ENCODE results near the gene CAMTA1.
A peak's percentile ranks its signal among the peaks of the same experiment; 100 is the strongest.
"Not testable (repeated sequence)": the region's sequence is repeated elsewhere in the genome, so short reads cannot be mapped to it uniquely, and the experiment has no call there.

CAMTA1 gene

DNA sequence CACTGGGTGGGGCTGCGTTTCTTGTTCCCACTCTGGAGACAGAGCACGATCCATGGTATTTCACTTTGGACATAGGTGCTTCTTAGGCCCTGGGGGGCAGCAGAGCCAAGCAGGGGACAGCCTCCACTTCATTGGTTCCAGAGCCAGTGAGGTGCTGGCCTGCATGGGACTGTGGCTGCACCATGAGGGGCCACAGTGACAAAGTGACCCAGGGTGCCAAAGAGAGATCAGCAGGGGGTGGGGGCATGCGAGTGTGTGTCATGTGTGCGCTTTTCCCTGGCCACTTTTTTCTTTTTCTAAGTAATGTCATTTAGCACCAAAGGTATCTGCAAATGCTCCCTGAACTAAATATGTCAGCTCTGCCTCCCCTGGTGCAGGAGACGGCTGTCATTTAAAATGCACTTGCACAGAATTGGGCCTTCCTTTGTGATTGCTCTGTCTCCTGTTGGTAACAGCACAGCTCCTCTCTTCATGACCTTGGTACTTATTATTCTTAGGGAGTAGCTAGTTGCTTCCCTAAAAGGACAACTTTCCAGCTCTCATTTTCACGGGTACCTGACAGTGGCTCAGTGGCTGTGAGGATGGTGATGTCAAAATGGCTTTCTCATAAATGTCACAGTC lies 910.4 kb downstream of the CAMTA1 start:
- DNase-seq (ENCODE audit: low read depth in 2 of 2, low spot score in 1 of 2) = no peak

DNA sequence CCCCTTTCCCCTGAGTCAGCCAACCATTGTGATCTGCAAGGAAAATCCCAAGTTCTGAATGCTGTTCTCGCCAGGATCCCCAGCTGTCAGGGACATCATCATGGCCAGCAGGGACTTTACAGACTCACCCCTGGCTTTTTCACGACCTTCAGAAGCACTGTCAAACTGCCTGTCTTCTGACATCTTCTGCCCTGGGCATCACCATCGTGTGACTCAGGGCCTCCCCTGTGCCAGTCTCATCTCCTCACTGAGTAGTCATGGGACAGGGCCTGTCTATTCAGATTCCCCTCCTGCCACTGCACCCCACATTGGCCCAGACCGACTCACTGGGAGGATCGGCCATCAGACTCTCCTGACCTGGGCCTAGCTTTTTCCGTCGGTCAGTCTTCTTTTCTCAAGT lies 913.4 kb downstream of the CAMTA1 start:
- DNase-seq (ENCODE audit: low read depth in 2 of 2, low spot score in 1 of 2) = no peak

DNA sequence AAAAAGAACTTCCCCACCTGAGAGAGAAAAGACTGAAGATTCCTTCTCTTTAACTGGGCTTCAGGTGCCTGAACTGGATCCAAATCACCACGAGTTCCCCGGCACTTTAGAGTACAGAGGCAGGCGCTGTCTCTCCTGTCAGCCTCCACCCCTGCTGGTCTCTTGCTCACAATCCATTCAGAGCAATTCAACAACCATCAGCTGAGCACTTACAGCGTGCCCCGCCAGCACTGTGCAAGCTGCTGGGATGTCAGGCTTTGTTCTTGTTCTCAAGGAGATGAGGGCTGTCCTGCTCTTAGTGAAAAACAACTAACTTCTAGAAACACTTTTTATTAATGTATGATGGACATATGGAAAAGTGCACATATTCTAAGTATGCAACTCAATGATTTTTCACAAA lies 917.1 kb downstream of the CAMTA1 start:
- DNase-seq (ENCODE audit: low read depth in 2 of 2, low spot score in 1 of 2) = no peak

DNA sequence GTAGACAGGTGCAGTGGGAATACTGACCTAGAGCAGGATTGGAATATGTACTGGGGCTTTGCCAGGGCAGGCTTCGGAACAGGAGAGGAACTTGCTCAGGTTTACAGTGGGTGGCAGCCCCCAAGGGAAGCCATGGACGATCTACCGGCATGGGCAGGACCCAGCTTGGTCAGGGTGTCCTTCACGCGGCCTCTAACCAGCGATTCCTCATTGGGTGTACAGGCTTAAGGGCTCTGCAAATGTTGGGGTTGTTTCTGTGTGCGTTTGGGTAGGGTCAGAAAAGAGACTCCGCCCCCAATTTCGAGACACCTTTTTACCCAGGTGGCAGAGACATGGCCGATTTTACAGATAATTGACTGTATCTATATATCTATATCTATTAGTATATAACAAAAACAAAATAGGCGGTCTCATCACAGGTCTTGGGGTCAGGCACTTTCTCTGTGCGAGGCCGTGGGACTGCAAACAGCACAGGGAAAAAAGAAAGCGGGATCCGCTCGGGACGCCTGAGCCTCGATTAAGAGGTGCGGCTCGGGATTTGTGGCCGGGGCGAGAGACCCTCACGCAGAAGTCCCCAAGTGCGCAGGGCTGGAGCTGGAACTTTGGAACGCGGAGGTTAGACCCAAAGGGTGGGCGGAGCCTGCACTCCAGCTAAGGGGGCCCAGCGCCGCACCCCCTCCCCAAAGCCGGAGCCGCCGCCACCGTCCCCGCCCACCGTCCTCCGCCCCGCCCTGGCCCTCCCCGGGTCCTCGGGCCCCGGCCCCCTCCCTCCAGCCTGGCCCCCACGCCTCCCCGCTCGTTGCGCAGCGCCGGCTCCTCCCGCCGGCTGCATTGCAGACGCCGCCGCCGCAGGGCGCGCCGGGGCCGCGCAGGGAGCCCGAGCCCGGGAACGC lies 918.3 kb downstream of the CAMTA1 start:
- no peak for DNase-seq (ENCODE audit: low read depth in 2 of 2, low spot score in 1 of 2)

DNA sequence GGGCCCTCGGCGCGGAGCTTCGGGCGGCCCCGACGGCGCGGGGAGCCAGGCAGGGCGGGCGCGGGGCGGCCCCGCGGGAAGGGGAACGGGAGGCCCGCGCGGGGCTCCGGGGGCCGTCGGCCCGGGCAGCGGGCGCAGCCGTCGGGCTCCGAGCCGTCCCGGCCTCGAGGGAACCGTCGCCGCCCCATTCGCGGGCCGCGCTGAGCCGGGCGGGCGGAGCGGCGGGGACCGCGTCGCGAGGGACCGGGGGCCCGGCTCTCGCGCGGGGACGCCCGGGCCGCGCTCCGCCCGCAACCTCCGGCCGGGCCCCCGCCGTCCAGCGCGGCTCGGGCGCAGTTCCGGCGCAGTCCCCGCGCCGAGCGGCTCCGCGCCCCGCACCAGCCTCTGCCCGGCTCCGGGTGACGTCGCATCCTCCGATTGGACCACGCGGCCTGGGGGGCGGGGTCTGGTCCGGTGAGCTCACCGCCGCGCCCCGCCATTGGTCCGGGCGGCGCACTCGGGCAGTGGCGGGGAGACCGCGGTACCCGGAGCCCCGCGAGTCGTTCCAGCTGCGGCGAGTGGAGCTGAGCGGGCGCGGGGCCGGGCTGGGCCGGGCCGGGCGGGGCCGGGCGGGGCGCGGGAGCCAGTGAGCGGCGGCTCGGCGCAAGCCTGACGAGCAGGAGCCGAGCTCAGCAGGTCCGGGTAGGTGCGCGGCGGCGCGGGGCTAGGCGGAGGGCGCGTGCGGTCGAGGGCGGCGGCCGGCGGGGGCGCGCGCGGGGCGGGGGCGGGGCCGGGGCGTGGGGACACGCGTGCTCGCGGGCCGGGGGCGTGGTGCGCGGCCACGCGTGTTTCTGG lies 919.2 kb downstream of the CAMTA1 start:
- DNase-seq (ENCODE audit: low read depth in 2 of 2, low spot score in 1 of 2) = peak; percentile 75 to 78

DNA sequence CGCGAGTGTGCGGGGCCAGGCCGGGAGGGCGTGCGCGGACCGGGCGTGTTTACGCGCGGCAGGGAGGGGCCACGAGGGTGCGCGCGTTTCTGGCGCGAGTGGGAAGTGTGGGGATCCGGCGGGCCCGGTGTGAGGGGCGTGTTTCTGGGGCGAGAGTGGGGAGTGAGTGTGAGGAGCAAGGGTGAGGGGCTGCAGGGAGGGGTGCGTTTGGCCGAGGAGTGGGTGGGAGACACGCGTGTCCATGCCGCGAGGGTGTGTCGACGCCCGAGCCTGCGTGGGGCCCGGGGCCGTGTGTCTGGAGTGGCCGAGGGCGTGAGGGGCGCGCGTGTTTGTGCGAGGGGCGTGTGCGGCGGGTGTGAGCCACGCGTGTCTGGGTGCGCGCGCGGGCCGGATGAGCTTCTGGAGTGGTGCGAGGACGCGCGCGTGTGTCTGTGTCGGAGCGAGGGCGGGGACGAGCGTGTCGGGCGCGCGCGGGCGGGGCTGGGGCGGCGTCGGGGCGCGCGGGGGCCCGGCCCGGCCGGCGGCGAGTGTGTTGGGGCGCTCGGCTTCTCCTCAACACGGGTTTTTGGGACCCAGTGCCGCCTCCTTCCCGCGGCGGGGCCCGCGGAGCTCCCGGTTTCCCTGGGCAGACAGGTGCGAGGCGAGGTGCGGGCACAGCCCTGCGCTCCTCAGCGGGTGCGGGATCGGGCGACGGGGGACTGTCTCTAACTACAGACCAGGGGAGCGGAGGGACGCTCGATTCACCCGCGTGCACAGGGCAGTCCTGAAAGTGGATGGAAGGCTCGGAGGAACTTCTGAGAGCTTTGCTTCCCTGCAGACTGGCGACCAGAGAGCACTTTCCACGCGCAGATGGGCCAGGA lies 920.0 kb downstream of the CAMTA1 start:
- peak in 1 of 2 donors; percentile 18 for DNase-seq (ENCODE audit: low read depth in 2 of 2, low spot score in 1 of 2)

DNA sequence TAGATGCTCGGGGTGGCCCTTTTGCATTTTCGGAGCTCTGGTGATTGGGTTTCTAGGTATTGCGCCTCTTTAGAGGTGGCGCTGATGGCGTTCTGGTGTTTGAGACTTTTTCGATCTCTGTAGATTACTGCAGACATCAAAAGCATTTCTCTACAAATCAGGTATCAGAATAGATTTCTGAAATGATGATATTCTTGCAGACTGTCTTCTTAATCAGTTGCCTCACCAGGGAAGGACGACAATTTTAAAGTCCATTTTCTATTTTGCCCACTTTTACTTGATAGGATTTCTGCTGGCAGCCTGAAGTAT lies 920.6 kb downstream of the CAMTA1 start:
- DNase-seq (ENCODE audit: low read depth in 2 of 2, low spot score in 1 of 2) = no peak

DNA sequence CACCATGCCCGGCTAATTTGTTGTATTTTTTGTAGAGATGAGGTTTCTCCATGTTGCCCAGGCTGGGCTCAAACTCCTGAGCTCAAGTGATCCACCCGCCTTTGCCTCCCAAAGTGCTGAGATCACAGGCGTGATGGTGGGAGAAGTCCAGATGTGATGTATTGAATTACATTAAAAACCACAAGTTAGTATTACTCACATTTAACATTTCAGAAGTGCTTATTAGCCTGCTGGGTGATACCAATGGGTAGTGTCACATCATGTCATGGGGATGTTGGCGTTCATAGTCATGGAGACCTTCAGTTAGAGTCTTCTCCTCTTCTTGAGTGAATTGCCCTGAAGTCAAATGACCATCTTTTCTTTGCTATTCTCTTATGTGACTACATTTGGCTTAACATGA lies 922.3 kb downstream of the CAMTA1 start:
- no peak for DNase-seq (ENCODE audit: low read depth in 2 of 2, low spot score in 1 of 2)

DNA sequence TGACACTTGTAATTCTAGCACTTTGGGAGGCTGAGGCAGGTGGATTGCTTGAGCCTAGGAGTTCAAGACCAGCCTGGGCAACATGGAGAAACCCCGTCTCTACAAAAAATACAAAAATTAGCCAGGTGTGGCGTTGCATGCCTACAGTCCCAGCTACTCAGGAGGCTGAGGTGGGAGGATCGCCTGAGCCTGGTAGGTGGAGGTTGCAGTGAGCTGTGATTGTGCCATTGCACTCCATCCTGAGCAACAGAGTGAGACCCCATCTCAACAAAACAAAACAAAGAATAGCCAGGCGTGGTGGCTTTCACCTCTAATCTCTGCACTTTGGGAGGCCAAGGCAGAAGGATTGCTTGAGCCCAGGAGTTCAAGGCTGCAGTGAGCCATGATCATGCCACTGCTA lies 922.8 kb downstream of the CAMTA1 start:
- not testable (repeated sequence) for DNase-seq (ENCODE audit: low read depth in 2 of 2, low spot score in 1 of 2)

DNA sequence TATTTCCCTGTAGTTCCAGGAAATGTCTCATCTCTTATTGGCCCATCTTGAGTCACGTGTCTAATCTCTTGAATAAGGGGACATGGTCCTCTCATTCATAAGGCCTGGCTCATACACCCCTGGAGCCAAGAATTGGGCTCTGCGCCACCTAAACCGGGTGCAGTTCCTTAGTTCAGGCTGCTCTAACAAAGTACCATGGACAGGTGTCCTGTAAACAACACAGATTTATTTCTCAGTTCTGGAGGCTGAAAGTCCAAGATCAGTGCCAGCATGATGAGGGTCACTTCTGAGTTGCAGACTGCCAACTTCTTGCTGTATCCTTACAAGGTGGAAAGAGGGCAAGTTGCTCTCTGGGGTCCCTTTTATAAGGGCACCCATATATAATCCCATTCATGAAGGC lies 925.6 kb downstream of the CAMTA1 start:
- no peak for DNase-seq (ENCODE audit: low read depth in 2 of 2, low spot score in 1 of 2)

DNA sequence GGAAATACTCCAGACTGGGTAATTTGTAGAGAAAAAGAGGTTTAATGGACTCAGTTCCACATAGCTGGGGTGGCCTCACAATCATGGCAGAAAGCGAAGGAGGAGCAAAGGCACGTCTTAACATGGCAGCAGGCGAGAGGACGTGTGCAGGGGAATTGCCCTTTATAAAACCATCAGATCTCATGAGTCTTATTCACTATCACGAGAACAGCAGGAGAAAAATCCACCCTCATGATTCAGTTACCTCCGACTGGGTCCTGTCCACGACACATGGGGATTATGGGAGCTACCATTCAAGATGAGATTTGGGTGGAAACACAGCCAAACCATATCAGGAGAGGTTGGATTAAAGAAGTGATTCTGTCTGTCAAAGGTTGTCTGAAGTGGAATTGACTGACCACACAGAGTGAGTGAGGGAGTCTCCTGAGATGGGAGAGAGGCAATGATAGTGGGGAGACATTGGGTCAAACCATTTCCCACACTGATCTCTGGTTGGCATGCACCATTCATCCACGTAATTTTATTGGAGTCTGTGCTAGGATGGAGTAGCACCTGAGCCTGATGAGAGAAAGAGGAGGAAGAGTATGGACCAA lies 927.6 kb downstream of the CAMTA1 start:
- DNase-seq (ENCODE audit: low read depth in 2 of 2, low spot score in 1 of 2) = no peak

DNA sequence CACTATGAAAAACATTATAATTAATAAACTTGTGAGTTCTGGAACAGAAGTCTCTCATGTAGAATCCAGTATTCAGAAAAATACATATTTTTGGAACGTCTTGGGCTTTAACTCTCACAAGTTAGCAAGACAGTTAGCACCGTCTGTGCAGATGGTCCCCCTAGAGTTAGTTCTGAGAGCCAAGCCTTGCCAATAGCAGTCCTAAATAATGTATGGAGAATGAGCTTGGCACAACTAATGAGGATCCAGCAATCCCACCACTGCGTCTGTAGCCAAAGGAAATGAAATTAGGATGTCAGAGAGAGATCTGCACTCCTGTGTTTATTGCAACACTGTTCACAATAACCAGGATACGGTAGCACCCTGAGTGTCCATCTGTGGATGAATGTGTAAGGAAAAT lies 931.3 kb downstream of the CAMTA1 start:
- no peak for DNase-seq (ENCODE audit: low read depth in 2 of 2, low spot score in 1 of 2)

DNA sequence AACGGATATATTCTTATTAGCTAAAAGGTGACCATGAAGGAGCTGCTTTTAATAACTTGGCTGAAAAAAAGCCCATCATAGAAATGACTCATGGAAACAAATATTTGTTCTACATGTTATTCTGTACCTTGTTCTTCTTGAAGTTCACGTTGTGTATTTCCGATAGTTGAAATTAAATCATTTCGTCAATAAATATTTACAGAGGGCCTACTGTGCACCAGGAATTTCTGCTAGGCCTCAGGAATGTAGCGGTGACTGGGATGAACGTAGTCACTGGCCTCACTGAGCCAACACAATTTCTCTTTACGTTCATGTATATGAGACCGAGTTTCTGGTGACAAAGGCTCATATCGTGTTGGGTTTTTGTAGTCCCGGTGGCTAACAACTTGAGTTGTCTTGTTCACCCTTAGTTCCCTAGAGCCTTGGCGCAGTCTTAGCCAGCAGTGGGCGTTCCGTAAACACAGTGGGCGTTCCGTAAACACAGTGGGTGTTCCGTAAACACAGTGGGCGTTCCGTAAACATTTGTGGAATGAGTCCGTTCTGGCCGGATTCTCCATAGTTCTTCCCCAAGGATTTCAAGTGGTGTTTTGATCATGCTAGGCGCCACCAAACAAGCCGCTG lies 932.6 kb downstream of the CAMTA1 start:
- no peak for DNase-seq (ENCODE audit: low read depth in 2 of 2, low spot score in 1 of 2)

DNA sequence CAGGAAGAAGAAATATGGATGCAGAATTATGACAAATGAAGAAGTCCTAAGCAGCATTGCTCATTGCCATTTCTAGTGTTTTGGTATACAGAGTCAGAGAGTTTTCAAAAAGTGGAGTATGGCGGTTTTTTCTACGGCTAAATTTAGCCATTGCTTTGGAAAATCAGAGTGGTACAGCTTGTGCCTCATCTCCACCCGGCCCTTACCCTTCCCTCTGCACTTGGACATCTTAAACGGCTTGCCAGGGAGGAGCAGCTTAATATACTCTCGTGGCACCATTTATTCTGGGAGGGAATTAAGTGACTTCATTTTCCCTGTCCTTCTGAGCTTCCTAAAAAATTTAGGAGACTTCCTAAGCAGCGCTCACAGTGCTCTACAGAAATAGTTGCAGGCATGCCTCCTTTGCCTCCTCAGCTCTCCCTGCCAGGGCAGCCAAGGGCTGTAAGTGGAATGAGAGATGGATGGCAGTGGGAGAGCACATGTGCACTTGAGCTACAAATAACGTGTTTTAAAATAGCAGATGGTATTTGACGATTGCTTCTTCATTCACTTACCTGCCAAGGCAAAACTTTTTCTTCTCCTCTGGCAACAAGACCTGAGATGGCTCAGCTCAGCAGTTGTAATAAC lies 934.3 kb downstream of the CAMTA1 start:
- DNase-seq (ENCODE audit: low read depth in 2 of 2, low spot score in 1 of 2) = no peak

DNA sequence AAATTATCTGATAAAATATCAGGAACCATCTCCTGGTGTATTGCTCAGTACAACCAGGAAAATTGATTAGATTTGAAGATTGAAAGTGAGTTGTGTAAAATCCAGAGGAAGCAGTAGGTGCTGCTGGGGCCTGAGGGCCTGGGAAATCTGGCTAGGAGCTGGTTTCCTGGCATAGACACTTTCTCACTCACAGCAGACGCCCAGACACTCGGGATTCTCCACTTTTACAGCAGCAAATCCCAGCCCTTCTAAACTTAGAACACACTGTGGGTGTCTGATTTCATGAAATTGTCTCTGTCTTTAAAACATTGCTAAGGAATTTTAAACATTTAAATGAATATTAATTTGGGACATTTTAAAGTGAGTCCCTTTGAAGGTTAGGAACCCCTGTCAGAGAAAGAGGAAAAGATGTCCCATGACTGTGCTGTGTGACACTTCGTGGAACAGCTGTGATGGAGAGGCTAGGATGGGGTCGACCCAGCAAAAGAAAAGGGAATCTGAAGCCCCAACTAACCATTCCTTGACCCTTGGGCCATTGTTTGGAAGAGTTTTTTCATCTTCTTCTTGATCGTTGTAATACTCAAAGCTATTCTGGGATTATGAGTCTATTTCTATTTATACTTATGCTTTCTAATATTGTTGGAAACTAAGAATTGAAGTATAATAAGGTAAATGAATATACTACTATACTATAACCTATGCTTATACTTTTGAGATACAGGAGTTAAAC lies 936.9 kb downstream of the CAMTA1 start:
- no peak for DNase-seq (ENCODE audit: low read depth in 2 of 2, low spot score in 1 of 2)

DNA sequence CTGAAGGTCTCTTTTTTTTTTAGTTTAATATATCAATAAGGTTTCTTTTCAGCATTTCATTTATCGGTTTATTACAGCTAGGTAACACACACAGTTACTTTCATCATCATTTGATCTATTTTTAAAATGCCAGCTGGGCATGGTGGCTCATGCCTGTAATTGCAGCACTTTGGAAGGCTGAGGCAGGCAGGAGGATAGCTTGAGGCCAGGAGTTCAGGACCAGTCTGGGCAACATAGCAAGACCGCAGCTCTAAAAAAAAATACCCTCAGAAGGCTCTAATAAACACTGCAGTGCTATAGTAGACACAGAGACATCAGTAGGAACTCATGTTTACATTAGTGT lies 937.4 kb downstream of the CAMTA1 start:
- no peak for DNase-seq (ENCODE audit: low read depth in 2 of 2, low spot score in 1 of 2)

DNA sequence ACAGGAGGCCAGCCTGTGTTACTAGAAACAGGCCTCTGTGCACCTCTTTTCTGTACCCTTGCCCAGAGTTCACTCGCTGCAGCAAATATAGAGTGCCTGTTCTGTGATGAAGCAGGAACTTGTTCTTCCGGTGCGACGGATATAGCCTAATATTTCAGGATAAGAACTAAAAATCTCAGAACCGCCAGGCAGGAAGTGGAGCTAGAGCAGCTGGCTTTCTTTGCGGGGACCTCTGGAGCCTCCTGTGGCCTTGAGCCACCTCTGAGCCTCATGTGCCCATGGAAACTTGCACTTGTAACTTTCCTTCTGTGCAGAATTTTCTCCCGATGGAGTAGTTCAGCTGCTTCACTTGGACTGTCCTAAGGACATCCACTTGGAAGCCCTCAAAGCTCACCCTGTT lies 941.4 kb downstream of the CAMTA1 start:
- DNase-seq (ENCODE audit: low read depth in 2 of 2, low spot score in 1 of 2) = no peak

DNA sequence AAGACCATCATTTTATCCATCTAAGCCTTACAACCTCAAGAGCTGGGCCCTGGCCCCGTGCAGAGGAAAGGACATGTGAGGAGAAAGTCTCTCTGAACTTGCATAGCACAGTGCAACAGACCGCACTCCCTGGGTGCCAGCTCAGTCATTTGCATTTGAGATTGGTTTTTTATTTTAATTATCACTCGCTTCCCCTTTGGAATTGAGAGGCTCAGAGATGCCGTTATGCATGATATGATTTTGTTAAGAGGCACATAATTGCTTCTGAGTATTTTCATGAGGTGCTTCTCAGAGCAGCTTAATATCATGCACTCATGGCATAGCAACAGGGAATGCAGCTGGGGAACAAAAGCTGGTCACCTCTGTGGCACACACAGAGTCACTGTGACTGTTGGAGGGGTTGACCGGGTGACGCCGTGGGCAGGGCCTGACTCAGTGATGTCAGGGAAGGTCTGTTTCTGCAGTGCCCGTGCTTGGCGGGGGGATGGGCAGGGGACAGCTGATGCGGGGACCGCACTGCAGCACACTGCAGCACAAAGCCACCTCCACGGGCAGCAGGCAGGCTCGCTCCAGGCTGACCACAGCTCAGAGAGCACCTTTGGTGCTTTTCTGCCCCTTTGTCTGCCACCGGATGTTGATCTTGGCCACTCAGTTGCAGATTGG lies 942.7 kb downstream of the CAMTA1 start:
- DNase-seq (ENCODE audit: low read depth in 2 of 2, low spot score in 1 of 2) = no peak

DNA sequence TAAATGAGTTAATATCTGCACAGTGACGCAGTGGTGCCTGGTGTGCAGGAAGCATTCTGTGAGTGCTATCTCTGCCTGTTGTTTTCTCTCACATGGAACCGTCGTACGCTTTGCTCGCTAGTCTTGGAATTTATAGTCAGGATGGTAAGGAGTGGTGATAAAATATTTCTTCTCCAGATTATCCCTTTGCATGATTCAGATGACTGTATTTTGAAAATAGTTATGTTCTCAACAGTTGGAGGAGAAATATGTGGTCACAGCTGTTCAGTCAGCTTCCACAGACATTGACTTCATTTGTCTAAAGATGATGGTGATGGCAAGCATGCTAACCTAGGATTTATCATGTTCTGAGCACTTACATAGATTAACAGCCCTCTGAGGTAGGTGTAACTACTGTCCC lies 944.5 kb downstream of the CAMTA1 start:
- no peak for DNase-seq (ENCODE audit: low read depth in 2 of 2, low spot score in 1 of 2)

Measured in stimulated activated CD8-positive, alpha-beta memory T cell treated with anti-CD3 and anti-CD28 coated beads, Interleukin-4, amount 100 ng/mL, for 4 hours (primary cell).